ENCODE measurements around the gene GPR160. TPM values are rescaled to one million over a fixed set of nuclear protein-coding genes. Genes with fewer than 3 reads are reported as not detected.

Gene GPR160
- total RNA-seq, 4 donors from 2014 or later, result 1.5 to 6.3 (median 3.3) TPM

GRCh38 chr3:169998668-169999131, 39.1 kb upstream of the GPR160 start:
- no peak for TF ChIP-seq POLR2A (IDR thresholded peaks at IDR 0.05)
- TF ChIP-seq CTCF (IDR thresholded peaks at IDR 0.05), result no peak
- 48 to 53% methylated on average over 2 of the region's 2 CpGs for WGBS, 2 donors
- no peak for DNase-seq (ENCODE audit: low spot score in 2 of 2)
- intact Hi-C loops (cut with DNase I; ENCODE audit: low total_unique reads), result no loop called here
- no peak overlapping the region for H3K4me3 ChIP-seq (ENCODE audit: low read depth, poor library complexity, severe bottlenecking)

- TF ChIP-seq CTCF (IDR thresholded peaks at IDR 0.05) (no peak), POLR2A (IDR thresholded peaks at IDR 0.05) (no peak)
- WGBS, 2 donors, result 95 to 98% methylated on average over 1 of the region's 1 CpG
- intact Hi-C loops (cut with DNase I; ENCODE audit: low total_unique reads), result no loop called here
Observed at GRCh38 chr3:169999433-169999832, 38.4 kb upstream of the GPR160 start.

GRCh38 chr3:170000051-170000450, 37.7 kb upstream of the GPR160 start:
- DNase-seq (ENCODE audit: low spot score in 2 of 2), result no peak
- WGBS, 2 donors, result 100% methylated on average over 2 of the region's 2 CpGs
- H3K4me3 ChIP-seq (ENCODE audit: low read depth, poor library complexity, severe bottlenecking), result no peak overlapping the region
- intact Hi-C loops (cut with DNase I; ENCODE audit: low total_unique reads), result no loop called here
- TF ChIP-seq POLR2A (IDR thresholded peaks at IDR 0.05), result no peak
- TF ChIP-seq CTCF (IDR thresholded peaks at IDR 0.05), result no peak

More at GRCh38 chr3:169999433-169999832, 38.4 kb upstream of the GPR160 start:
- no peak for DNase-seq (ENCODE audit: low spot score in 2 of 2)
- H3K4me3 ChIP-seq (ENCODE audit: low read depth, poor library complexity, severe bottlenecking), result no peak overlapping the region

- TF ChIP-seq CTCF (IDR thresholded peaks at IDR 0.05), result no peak
- TF ChIP-seq POLR2A (IDR thresholded peaks at IDR 0.05), result no peak
- H3K4me3 ChIP-seq (ENCODE audit: low read depth, poor library complexity, severe bottlenecking), result no peak overlapping the region
- intact Hi-C loops (cut with DNase I; ENCODE audit: low total_unique reads), result no loop called here
- WGBS, 2 donors, result 79 to 82% methylated on average over 10 of the region's 10 CpGs
- DNase-seq (ENCODE audit: low spot score in 2 of 2), result no peak
Observed at GRCh38 chr3:170002231-170002630, 35.6 kb upstream of the GPR160 start.

GRCh38 chr3:170002879-170003278, 34.9 kb upstream of the GPR160 start:
- intact Hi-C loops (cut with DNase I; ENCODE audit: low total_unique reads), result no loop called here
- no peak for TF ChIP-seq POLR2A (IDR thresholded peaks at IDR 0.05)
- no peak for TF ChIP-seq CTCF (IDR thresholded peaks at IDR 0.05)
- WGBS, 2 donors, result 46 to 54% methylated on average over 1 of the region's 1 CpG
- DNase-seq (ENCODE audit: low spot score in 2 of 2), result no peak
- H3K4me3 ChIP-seq (ENCODE audit: low read depth, poor library complexity, severe bottlenecking), result no peak overlapping the region

DNA sequence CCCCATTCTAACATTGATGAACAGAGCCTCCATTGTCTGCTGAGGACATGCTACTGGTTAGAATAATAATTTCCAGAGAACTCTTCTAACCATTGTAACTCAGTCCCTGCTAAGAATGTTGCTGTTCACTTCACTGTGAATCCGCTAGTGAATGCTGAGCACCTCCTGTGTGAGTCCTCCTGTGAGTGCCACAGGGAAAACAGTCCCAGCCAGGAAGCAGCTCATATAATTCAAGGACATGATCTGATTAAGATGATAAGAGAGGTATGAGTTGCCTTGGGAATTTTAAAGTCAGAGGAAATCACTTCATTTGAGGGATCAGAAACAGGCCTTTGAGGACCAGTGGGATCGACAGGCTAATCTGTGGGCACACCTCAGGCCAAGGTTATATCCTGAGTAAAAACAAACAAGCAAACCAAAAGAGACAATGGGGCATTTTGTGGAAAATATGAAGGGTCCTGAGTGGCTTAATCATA, 33.9 kb upstream of the GPR160 start:
- DNase-seq (ENCODE audit: low spot score in 2 of 2), result no peak
- 66 to 74% methylated on average over 2 of the region's 2 CpGs for whole genome bisulfite sequencing, 2 donors
- intact Hi-C loops (cut with DNase I; ENCODE audit: low total_unique reads), result no loop called here
- no peak for TF ChIP-seq CTCF (IDR thresholded peaks at IDR 0.05)
- H3K4me3 ChIP-seq (ENCODE audit: low read depth, poor library complexity, severe bottlenecking), result no peak overlapping the region

All from lower leg skin (tissue), 4 donors.